GM12878 (cell line): ENCODE measurements around the gene FAM81B. TPM values are rescaled to one million over a fixed set of nuclear protein-coding genes. Genes with fewer than 3 reads are reported as not detected.

Experiments
- ATAC-seq: fragments of 200-7000 bp; cut with Tn5 transposase; 3 replicates; pipeline ENCODE4 v1.9.1; 2020; ENCODE audit warnings: mild to moderate bottlenecking, moderate library complexity
- BruUV-seq: library from RNA; stranded (reverse); fragments of 400-500 nt; replicated peaks from 2 replicates; lab custom pipeline; 2021; lab: Mats Ljungman, UMichigan
- CTCF ChIA-PET: fragments of 300-600 bp; sonication (Branson Sonifier 250); formaldehyde crosslinking; extraction: SDS; loops from one replicate; lab custom pipeline; 2021; ENCODE audit warnings: inconsistent platforms; lab: Yijun Ruan, JAX
- POLR2A ChIA-PET: fragments of 350-600 bp; formaldehyde crosslinking; extraction: SDS; loops from one replicate; lab custom pipeline; 2021; ENCODE audit warnings: inconsistent platforms; lab: Charles Lee
- RAD21 ChIA-PET: fragments of 300-600 bp; sonication (Branson Sonifier 250); formaldehyde crosslinking; loops from one replicate; lab custom pipeline; 2023; ENCODE audit warnings: antibody characterized with exemption; ENCODE audit not compliant: unreplicated experiment; lab: Charles Lee
- SMC1A ChIA-PET: fragments of 300-600 bp; sonication (Branson Sonifier 250); formaldehyde crosslinking; loops from one replicate; lab custom pipeline; 2023; ENCODE audit not compliant: unreplicated experiment, uncharacterized antibody; lab: Charles Lee
- DNase-seq: peaks from one replicate; pipeline ENCODE4 v3.0.0-alpha.2; 2011; ENCODE audit warnings: low read depth, low spot score
- FAIRE-seq: peaks from 3 replicates; lab custom pipeline; 2011; peaks lifted over from hg19 to GRCh38; lab: Jason Lieb, UNC
- H2AFZ ChIP-seq: 2 replicates; pipeline ENCODE4 v1.6.0; 2011; ENCODE audit warnings: low read depth, low read length, control low read depth; ENCODE audit not compliant: control insufficient read depth
- H3K27ac ChIP-seq: 2 replicates; pipeline ENCODE4 v1.5.1; 2011; ENCODE audit warnings: control low read depth; ENCODE audit not compliant: control insufficient read depth, insufficient read depth
- H3K27me3 ChIP-seq, 2 experiments: replicated peaks in 1 of 2; 2 replicates each; pipeline versions ENCODE4 v1.6.0 to v1.6.1; 2011; ENCODE audit warnings: low read length in 1 of 2; ENCODE audit not compliant: control insufficient read depth in 2 of 2, insufficient read depth in 2 of 2
- H3K36me3 ChIP-seq, 2 experiments: 2 replicates each; pipeline ENCODE4 v1.5.1; 2011; ENCODE audit warnings: low read length in 1 of 2; ENCODE audit not compliant: control insufficient read depth in 2 of 2, insufficient read depth in 2 of 2
- H3K4me1 ChIP-seq: 2 replicates; pipeline ENCODE4 v1.6.1; 2011; ENCODE audit warnings: mild to moderate bottlenecking, low read length, moderate library complexity, mixed read lengths; ENCODE audit not compliant: control insufficient read depth, insufficient read depth
- H3K4me2 ChIP-seq: 2 replicates; pipeline ENCODE4 v1.6.0; 2011; ENCODE audit warnings: control low read depth; ENCODE audit not compliant: control insufficient read depth, insufficient read depth
- H3K4me3 ChIP-seq: fragments of 200-600 bp; sonication (generic); 2 replicates; pipeline ENCODE4 v1.5.1; 2016
- H3K79me2 ChIP-seq: 2 replicates; pipeline ENCODE4 v1.6.0; 2011; ENCODE audit warnings: low read length; ENCODE audit not compliant: control insufficient read depth, insufficient read depth
- H3K9ac ChIP-seq: 2 replicates; pipeline ENCODE4 v1.8.0; 2011; ENCODE audit warnings: low read length, control low read depth, mixed read lengths; ENCODE audit not compliant: control insufficient read depth, insufficient read depth
- H3K9me3 ChIP-seq: replicated peaks from 3 replicates; pipeline ENCODE4 v1.5.1; 2011; ENCODE audit warnings: mild to moderate bottlenecking, low read length; ENCODE audit not compliant: control insufficient read depth, insufficient read depth
- H4K20me1 ChIP-seq: 2 replicates; pipeline ENCODE4 v1.6.0; 2011; ENCODE audit not compliant: control insufficient read depth, insufficient read depth
- EED ChIP-seq: sonication (generic); IDR thresholded peaks from 2 replicates; pipeline ENCODE4 v1.6.1; 2016; ENCODE audit warnings: antibody characterized with exemption, low read depth
- FOS ChIP-seq: IDR thresholded peaks from 3 replicates; pipeline ENCODE4 v1.6.1; 2011; ENCODE audit warnings: borderline replicate concordance; ENCODE audit not compliant: insufficient read length; ENCODE audit errors: extremely low read depth
- HCFC1 ChIP-seq: fragments of 150-350 bp; IDR thresholded peaks from 2 replicates; pipeline ENCODE4 v1.6.1; 2014; ENCODE audit warnings: low read length
- KDM1A ChIP-seq: fragments of 200-600 bp; sonication (generic); IDR thresholded peaks from 2 replicates; pipeline ENCODE4 v1.6.1; 2016; ENCODE audit warnings: borderline replicate concordance
- NR2F1 ChIP-seq: fragments of 450-650 bp; conservative IDR thresholded peaks from 2 replicates; pipeline ENCODE4 v1.6.1; 2017; ENCODE audit warnings: mild to moderate bottlenecking
- SPI1 ChIP-seq: IDR thresholded peaks from 2 replicates; pipeline ENCODE4 v1.6.1; 2011; ENCODE audit warnings: low read depth, mild to moderate bottlenecking, low read length, moderate library complexity, borderline replicate concordance; ENCODE audit not compliant: insufficient read depth
- TCF12 ChIP-seq: IDR thresholded peaks from 2 replicates; pipeline ENCODE4 v1.6.1; 2011; ENCODE audit warnings: low read depth, mild to moderate bottlenecking, low read length
- YY1 ChIP-seq: IDR thresholded peaks from 2 replicates; pipeline ENCODE4 v1.6.1; 2011; ENCODE audit warnings: low read depth, mild to moderate bottlenecking, low read length
- ZBED1 ChIP-seq: IDR thresholded peaks from 2 replicates; pipeline ENCODE4 v1.6.1; 2016; ENCODE audit warnings: borderline replicate concordance
- ZNF384 ChIP-seq: IDR thresholded peaks from 2 replicates; pipeline ENCODE4 v1.6.1; 2012; ENCODE audit warnings: low read depth, mild to moderate bottlenecking, low read length, improper control_type of control experiment, borderline replicate concordance
- ZSCAN29 ChIP-seq: fragments of 450-650 bp; IDR thresholded peaks from 2 replicates; pipeline ENCODE4 v1.6.1; 2017; ENCODE audit warnings: mild to moderate bottlenecking, moderate library complexity
- WGBS: methylation state at CpG from one replicate; pipeline ENCODE4 v1.1.6; 2016; ENCODE audit warnings: low lambda C conversion rate; ENCODE audit not compliant: insufficient replicate concordance, insufficient coverage; ENCODE audit errors: missing lambda C conversion rate; 5-methylcytosine and 5-hydroxymethylcytosine counted together
- in situ Hi-C: fragments of 300-500 bp; cut with MboI; formaldehyde crosslinking; loops from 9 replicates; pipeline ENCODE4 v1.14.3; 2018; ENCODE audit warnings: mixed read lengths
- intact Hi-C: fragments of 100-400 bp; cut with micrococcal nuclease; formaldehyde crosslinking; loops from one replicate; pipeline ENCODE4 v1.14.2; 2022; ENCODE audit not compliant: unreplicated experiment
- polyA plus RNA-seq, 11 experiments: library from polyadenylated mRNA; depleted of rRNA in 4 of 11; unstranded in 6 of 11; stranded (reverse) in 5 of 11; fragments of >200 nt; fragmentation: Nextera tagmentation in 4 of 11; fragmentation: Illumina TruSeq in 1 of 11; extraction: Ambion mirVana in 4 of 11; extraction: Trizol in 1 of 11; gene quantifications; 1 replicate in 1 of 11; 2 replicates in 10 of 11; pipeline versions ENCODE4 v1.2.1 to v1.2.3, GENCODE V29; 2011 to 2016; ENCODE audit warnings: inconsistent platforms in 2 of 11, missing spikeins in 2 of 11, low read depth in 1 of 11
- total RNA-seq, 4 experiments: library from RNA; depleted of rRNA in 3 of 4; stranded (reverse); fragments of >200 nt in 3 of 4; fragmentation: Illumina TruSeq in 1 of 4; extraction: Trizol in 1 of 4; gene quantifications; 2 replicates each; pipeline versions ENCODE4 v1.2.1 to v1.2.3, GENCODE V29; 2013 to 2021
- TF ChIP-seq, protein P1 (sequence below): fragments of 450-650 bp; IDR thresholded peaks from 2 replicates; pipeline ENCODE4 v1.6.1; 2017; ENCODE audit warnings: borderline replicate concordance
- TF ChIP-seq, protein P2 (sequence below): fragments of 450-650 bp; IDR thresholded peaks from 2 replicates; pipeline ENCODE4 v1.6.1; 2014; ENCODE audit warnings: mild to moderate bottlenecking
- TF ChIP-seq, protein P3 (sequence below): IDR thresholded peaks from 2 replicates; pipeline ENCODE4 v1.6.1; 2012; ENCODE audit warnings: low read depth, low read length, improper control_type of control experiment

FAM81B gene
- total and polyA plus RNA-seq, 10 of the 15 experiments (the other 5 are each of a cell fraction or from before 2014, with no cell fraction given) = not detected

DNA sequence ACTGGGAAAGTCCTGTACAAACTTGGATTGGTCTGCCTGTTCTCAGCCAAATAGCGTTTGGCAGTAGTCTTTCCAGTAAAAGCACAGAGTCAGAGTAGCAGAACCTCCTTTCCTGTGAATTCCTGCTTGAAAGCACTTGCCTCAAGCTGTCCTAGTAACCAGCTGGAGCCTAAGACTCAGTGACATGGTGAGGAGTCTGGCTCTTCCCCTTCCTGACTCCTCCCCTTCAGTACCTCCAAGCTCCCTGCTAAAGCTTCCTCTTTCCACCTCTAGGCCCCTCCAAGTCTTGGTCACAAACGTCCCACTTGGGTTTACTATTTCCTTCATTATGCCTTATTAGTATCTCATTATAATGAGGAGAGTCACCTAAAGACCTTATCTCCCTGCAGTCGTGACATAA is 21.4 kb upstream of the FAM81B start:
- H2AFZ ChIP-seq = no peak overlapping the region
- TF ChIP-seq TCF12 (no peak), KDM1A (no peak), ZSCAN29 (no peak), ZBED1 (no peak)
- TF ChIP-seq, all 136 proteins: peak for 0
- no peak overlapping the region for H3K4me3 ChIP-seq
- H3K9ac ChIP-seq = no peak overlapping the region
- no peaks in the 10 kb centered on the region for H3K36me3 ChIP-seq
- SMC1A ChIA-PET = interaction anchor here (0.7 to 0.9 kb wide), 2 partner anchors 15 to 21 kb away, joined by 3 read pairs; partner anchors contain the start of gene FAM81B
- H3K4me1 ChIP-seq = no peaks in the 10 kb centered on the region
- 18% methylated on average over 3 of the region's 3 CpGs for WGBS
- DNase-seq (no peak), FAIRE-seq (no peak), ATAC-seq (no peak)
- H3K79me2 ChIP-seq = no peaks in the 10 kb centered on the region
- H4K20me1 ChIP-seq = no peaks in the 10 kb centered on the region
- H3K27ac ChIP-seq = no peak overlapping the region
- no TSS peak for BruUV-seq
- POLR2A ChIA-PET = interaction anchor here (0.5 kb wide), 1 partner anchor 330 kb away, joined by 12 read pairs; no protein-coding TSS in a partner anchor
- RAD21 ChIA-PET = no interaction called here
- H3K4me2 ChIP-seq = no peak overlapping the region
- intact Hi-C loops = no loop called here
- CTCF ChIA-PET = no interaction called here
- in situ Hi-C loops = no loop called here
- H3K9me3 ChIP-seq = no peaks in the 10 kb centered on the region
- H3K27me3 ChIP-seq = no peaks in the 10 kb centered on the region; a peak in 3 of 4 replicates

DNA sequence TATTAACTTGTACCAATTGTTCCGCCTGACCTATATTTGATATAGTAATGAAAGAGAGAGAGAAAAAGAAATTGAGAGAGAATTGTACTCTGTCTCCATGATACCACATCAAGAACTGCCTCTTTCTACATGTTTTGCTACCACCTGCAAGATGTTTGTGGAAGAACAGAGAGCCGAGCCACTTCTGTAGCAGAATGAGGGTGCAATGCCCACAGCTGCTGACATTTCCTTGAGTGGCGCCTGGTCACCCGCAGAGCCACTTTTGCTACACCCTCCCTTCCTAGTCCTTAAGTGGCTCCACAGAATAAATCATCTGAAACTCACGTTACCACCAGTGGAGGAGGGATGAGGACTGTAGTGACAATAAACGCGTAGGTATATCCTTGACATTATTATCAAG is 17.1 kb upstream of the FAM81B start:
- ChIA-PET POLR2A (no interaction called here), SMC1A (no interaction called here)
- H3K79me2 ChIP-seq = no peaks in the 10 kb centered on the region
- TF ChIP-seq EED = no peak
- TF ChIP-seq, protein P1, sequence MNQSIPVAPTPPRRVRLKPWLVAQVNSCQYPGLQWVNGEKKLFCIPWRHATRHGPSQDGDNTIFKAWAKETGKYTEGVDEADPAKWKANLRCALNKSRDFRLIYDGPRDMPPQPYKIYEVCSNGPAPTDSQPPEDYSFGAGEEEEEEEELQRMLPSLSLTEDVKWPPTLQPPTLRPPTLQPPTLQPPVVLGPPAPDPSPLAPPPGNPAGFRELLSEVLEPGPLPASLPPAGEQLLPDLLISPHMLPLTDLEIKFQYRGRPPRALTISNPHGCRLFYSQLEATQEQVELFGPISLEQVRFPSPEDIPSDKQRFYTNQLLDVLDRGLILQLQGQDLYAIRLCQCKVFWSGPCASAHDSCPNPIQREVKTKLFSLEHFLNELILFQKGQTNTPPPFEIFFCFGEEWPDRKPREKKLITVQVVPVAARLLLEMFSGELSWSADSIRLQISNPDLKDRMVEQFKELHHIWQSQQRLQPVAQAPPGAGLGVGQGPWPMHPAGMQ = no peak
- TF ChIP-seq, protein P2, sequence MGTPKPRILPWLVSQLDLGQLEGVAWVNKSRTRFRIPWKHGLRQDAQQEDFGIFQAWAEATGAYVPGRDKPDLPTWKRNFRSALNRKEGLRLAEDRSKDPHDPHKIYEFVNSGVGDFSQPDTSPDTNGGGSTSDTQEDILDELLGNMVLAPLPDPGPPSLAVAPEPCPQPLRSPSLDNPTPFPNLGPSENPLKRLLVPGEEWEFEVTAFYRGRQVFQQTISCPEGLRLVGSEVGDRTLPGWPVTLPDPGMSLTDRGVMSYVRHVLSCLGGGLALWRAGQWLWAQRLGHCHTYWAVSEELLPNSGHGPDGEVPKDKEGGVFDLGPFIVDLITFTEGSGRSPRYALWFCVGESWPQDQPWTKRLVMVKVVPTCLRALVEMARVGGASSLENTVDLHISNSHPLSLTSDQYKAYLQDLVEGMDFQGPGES = no peak
- no peak for TF ChIP-seq ZSCAN29
- TF ChIP-seq SPI1 = no peak
- TF ChIP-seq FOS = no peak
- TF ChIP-seq YY1 = no peak
- TF ChIP-seq HCFC1 = no peak
- TF ChIP-seq, protein P3, sequence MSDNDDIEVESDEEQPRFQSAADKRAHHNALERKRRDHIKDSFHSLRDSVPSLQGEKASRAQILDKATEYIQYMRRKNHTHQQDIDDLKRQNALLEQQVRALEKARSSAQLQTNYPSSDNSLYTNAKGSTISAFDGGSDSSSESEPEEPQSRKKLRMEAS = no peak
- no peak for TF ChIP-seq NR2F1
- TF ChIP-seq ZNF384 = no peak

More for the DNA sequence above, 17.1 kb upstream of the FAM81B start:
- WGBS = 47% methylated on average over 7 of the region's 7 CpGs
- in situ Hi-C loops = no loop called here
- Histone ChIP-seq H3K9ac (no peak overlapping the region), H3K27ac (no peak overlapping the region), H2AFZ (no peak overlapping the region), H3K36me3 (no peaks in the 10 kb centered on the region), H3K27me3 (no peaks in the 10 kb centered on the region; a peak in 1 of 4 replicates), H3K9me3 (no peaks in the 10 kb centered on the region), H4K20me1 (no peaks in the 10 kb centered on the region), H3K4me1 (no peaks in the 10 kb centered on the region), H3K4me2 (no peak overlapping the region), H3K4me3 (no peak overlapping the region)
- no peak for FAIRE-seq
- no peak for ATAC-seq
- RAD21 ChIA-PET = no interaction called here
- BruUV-seq = no TSS peak
- CTCF ChIA-PET = no interaction called here
- DNase-seq = no peak
- intact Hi-C loops = no loop called here
